HG03039 (cell line): ENCODE measurements around the gene ATP2B2.
"Not testable (repeated sequence)": the region's sequence is repeated elsewhere in the genome, so short reads cannot be mapped to it uniquely, and the experiment has no call there.

ENCODE experiments used
- ATAC-seq: cut with Tn5 transposase; IDR thresholded peaks from one replicate; pipeline ENCODE4 v1.9.1; 2021; ENCODE audit warnings: mild to moderate bottlenecking, moderate library complexity; ENCODE audit not compliant: unreplicated experiment

ATP2B2 gene

DNA sequence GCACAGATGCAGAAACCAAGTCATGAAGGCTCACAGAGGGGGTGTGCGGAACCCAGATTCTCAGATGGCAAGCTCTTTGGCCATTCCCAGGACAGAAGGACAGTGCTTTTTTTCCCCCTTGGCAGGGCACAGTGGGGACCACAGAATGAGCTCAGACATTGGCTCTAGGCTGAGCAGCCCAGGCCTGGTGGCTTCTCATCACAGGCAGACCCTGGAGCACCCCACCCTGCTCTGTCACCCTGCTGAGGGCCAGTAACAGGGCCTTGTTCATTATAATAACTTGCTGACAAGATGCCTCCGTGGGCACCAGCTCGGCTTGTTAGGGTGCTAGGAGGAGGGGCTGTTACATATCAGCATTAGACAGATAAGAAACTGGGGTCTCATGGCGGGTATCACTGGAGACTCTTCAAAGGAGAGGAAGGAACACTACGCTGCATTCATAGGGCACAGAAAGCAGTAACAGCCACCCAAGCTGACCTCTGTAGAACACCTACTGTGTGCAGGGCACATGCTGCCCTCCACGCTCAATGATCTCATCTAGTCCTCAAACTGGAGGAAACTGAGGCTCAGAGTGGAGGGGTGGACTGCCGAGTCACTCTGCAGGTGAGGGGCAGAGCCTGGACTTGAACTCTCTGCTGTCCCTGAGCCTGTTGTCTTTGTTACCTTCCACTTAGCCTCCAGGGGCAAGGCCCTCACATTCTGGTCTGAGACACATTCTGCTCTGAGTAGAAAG lies 114.6 kb downstream of the ATP2B2 start:
- ATAC-seq: no peak

DNA sequence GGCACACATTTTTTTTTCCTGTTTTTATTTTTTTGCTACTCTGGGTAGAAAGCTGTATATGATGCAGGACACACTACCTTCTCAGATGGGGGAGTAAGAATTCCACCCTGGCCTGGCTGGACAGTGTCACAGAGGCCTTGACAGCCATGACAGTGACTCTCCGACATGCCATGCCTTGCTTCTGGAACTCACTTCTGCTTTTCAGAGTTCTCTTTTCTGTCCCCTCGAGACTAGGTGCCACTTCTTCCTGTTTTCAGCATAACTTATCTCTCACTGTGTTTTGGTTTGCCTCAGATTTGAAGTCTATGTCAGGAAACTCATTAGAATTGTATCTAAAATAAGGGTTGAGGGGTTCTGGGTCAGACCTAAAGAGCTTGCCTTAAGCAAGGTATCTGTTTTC lies 115.4 kb downstream of the ATP2B2 start:
- no peak for ATAC-seq

- no peak for ATAC-seq
Measured at GRCh38 chr3:10389339-10389738, 116.0 kb downstream of the ATP2B2 start.

- no peak for ATAC-seq
Measured at GRCh38 chr3:10387881-10388609, 117.3 kb downstream of the ATP2B2 start.

DNA sequence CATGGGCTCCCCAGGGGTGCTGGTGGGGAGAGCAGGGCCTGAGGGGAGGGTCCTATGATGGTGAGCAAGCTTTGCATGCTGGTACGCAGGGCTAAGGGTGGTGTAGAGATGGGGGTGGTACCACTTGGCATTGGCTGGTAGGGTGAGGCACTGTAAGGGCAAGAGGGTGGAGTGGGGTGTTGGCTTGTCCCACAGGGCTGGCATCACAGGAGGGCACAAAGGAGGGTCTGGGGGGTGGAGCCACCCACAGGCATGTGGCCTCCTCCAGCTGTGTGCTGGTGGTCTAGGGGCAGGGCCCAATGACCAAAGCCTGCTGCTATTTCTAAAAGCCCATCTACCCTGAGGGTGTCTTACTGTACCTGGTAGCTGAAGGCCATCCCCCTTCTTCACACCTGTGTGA lies 119.3 kb downstream of the ATP2B2 start:
- no peak for ATAC-seq

DNA sequence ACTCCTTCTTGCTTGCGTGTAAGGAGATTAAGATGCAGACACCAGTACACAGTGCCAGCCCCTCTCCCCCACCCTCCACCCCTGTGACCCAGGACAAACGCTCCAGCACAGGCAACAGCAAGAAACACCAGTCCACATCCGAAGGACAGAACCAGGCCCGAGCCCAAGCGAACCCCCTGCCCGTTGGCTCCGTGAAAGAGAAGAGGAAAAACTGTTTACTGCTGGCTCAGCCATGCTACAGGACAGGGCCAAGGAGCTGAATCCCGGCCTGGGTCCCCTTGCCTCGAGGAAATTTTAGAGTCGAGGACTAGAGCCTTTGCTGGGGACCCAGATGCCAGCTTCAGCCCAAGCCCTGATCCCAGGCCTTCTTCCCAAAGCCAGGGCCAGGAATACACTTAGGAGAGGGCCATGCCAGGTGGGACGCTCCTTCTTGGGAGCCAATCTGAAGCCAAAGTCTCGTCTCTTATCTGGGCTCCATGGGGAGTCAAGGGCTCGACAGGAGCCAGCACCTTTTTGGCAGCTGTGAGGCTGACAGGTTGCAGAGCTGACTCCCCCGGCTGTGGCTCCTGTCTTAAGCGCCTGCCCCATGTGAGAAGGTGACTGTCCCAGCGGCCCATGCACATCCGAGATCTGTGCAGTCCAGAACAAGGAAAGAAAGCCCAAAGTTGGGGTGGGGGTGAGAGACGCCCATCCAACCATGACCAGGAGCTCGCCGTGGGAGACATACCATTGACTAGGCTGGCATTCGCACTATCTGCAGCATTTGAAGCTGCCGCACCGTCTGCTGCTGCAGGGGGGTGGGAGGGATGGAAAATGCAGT lies 120.6 kb downstream of the ATP2B2 start:
- no peak for ATAC-seq

GRCh38 chr3:10383850-10384248 lies 121.5 kb downstream of the ATP2B2 start:
- ATAC-seq: no peak

GRCh38 chr3:10382892-10383849 lies 122.2 kb downstream of the ATP2B2 start:
- no peak for ATAC-seq

GRCh38 chr3:10382445-10382844 lies 122.9 kb downstream of the ATP2B2 start:
- ATAC-seq: not testable (repeated sequence)

DNA sequence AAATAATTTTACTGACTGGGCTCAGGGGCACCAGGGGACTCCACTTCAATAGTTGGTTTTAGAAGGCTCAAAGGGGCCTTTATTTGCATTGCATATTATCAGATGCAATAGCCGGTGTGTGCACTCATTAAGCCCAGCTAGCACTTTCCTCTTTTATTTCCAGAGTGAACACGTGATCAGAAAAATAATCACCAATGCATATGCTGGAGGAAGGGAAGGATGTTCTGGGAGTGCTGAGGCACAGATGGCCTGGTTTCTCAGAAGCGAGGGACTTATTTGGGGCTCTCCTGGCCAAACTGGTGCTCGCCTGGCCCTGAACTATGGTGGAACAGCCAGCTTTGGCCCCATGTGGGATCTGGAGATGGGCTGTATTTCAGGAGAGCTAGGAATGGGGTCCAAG lies 124.0 kb downstream of the ATP2B2 start:
- no peak for ATAC-seq

DNA sequence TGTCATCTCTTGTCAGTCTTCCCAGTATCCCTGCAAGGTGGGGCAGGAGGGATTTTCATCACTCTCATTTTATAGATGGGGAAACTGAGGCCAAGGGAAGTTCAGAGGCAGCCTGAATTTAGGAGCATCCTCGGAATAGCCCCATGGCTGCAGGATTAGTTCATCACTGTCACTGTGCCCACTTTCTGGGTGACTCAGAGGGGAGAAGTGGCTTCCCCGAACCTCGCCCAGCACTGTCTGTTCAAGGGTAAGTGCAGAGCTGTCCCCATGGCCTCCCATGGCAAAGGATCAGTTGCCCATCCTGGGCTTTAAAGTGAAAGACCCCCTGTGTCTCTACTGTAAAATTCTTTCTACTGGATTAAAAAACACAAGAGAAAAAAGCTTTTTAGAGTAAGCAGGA lies 124.5 kb downstream of the ATP2B2 start:
- no peak for ATAC-seq

DNA sequence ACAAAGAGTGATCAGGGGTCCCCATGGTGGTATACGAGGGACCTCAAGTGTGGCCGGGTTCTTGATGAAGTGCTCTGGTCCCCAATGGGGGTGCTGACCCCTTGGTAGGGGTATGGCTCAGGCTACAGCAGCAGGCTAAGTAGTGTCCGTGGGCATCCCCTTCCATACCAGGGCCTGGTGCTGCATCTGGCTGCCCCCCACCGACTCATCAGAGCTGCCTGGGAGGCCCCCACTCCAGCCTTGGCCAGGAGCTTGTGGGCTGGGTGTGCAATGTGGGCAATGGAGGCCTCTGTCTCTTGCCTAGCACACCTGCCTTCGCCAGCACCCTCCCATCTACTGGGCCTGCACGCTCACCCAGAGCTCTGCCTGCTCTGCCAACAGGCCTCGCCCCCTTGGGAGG lies 125.4 kb downstream of the ATP2B2 start:
- no peak for ATAC-seq

DNA sequence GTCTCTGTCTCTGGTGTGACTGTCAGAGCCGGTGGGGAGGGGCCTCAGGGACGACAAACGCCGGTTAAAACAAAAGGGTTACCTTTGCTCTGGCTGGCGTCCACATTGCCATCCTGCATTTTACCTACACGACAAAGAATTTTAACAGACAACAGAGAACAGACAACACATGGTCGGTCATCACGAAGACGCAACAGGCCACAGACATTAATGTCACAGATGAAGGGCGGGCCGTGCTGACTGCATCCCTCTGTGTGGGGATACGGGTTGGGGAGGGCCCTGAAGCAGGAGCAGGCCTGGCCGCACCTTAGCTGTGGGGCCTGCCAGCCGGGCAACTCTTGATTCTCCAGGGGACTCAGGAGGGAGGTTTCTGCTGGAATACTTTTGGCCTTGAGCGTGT lies 126.2 kb downstream of the ATP2B2 start:
- no peak for ATAC-seq

DNA sequence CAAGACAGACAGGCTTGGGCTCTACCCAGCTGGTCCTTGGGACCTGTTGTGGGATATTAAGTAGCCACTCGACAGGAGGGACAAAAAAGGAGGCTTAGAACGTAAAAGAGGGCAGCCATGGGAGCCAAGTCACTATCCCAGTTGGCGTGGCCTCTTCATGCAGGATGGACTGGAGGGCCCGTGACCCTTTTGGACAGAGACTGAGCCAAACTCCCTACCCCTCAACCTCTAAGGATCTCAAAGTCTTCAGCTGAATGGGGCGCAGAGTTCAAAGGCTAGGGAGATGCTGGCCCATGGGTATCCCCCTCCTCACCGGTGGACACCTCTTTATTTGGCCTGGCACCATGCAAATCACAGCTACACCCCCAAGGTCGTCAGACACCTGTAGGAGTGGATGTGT lies 126.6 kb downstream of the ATP2B2 start:
- no peak for ATAC-seq

DNA sequence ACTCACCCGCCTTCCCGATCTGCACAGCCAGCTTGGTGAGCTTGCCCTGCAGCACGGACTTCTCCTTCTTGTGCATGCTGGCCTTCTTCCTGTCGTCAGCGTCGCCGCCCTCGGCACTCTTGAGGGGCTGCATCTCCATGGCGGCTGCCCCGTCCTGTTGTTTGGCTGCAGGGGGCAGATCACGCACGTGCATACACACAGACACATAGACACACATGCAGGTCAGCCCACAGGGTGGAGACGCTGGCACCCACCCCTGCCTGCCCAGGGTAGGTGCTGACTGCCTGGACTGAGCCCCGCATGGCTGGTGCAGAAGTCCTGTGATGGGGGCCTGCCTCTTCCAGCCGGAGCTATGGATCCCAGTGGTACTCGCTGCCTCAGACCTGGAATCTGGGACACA lies 127.1 kb downstream of the ATP2B2 start:
- no peak for ATAC-seq

DNA sequence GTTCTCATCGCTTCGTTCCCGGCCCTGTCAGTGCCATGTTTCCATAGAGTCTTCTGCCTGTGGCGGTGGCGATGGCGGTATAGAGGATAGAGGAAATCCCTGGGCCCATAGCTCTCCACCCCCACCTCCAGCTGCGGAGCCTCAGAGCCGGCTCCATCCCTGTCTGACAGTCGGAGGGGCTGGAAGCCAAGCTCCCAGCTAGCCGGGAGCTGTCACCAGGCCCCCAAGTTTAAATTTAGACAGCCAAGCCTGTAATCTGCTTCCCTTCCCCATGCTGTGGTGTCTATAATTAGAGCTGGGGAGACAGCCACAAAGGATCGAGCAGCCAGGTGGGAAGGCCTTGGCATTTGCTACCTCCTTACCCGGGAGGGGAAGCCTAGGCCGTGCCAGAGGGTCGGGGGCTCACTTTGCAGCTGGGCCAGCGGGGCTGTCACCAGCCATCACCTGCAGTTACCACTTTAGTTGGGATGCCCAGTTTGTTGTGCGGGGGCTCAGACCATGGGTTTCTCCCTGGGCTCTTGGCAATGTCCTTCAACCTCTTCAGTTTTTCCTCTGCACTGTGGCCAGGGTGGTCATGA lies 128.1 kb downstream of the ATP2B2 start:
- ATAC-seq: no peak

DNA sequence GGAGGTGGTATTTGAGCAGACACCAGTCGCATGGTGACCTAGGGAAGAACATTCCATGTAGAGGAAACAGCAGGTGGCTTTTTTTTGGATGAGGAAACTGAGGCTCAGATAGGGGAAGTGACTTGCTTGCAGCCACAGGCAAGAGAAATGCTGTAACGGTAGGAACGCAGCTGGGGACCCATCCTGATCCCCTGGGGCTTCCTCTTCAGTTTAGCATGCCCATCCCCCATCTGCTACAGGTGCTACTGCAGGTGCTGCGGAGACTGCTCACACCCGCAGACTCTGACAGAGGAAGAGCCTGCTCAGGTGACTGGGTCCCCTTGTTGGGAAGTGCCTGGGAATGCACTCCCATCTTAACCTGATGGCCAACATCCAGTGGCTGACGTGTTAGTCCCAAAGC lies 129.0 kb downstream of the ATP2B2 start:
- ATAC-seq: no peak

DNA sequence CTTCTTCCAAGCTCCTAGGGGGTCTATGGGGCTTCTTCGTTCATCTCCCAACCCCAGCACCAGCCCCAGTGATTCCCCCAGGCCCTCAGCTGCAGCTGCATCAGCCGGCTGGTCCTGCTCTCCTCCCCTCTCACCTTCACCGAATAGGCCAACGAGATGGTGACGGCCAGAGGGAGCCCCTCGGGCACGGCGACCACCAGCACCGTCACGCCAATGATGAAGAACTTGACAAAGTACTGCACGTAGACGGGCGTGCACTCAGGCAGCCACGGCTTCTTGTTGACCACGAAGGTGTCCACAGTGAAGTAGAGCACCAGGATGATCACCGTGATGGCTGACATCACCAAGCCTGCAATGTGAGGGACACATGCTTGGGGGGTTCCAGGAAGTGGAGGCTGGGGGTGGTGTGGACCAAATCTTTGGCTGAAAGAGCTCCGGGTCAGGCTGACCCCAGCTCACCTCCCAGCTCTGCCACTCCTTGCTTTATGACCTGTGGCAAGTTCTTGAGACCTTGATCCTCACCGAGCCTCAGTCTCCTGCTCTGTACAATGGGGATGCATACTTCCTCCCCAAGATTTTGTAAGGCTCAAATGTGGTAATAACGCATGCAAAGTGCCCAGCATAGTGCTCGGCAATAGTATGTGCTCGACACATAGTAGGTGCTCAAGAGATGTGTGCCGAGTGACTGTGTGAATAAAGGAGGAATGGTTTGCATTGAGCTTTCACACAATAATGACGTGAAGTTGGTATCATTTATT lies 129.9 kb downstream of the ATP2B2 start:
- no peak for ATAC-seq

GRCh38 chr3:10374311-10374710 lies 131.1 kb downstream of the ATP2B2 start:
- ATAC-seq: no peak
